ENCODE data around the gene CACNB4.

The CACNB4 gene

DNA sequence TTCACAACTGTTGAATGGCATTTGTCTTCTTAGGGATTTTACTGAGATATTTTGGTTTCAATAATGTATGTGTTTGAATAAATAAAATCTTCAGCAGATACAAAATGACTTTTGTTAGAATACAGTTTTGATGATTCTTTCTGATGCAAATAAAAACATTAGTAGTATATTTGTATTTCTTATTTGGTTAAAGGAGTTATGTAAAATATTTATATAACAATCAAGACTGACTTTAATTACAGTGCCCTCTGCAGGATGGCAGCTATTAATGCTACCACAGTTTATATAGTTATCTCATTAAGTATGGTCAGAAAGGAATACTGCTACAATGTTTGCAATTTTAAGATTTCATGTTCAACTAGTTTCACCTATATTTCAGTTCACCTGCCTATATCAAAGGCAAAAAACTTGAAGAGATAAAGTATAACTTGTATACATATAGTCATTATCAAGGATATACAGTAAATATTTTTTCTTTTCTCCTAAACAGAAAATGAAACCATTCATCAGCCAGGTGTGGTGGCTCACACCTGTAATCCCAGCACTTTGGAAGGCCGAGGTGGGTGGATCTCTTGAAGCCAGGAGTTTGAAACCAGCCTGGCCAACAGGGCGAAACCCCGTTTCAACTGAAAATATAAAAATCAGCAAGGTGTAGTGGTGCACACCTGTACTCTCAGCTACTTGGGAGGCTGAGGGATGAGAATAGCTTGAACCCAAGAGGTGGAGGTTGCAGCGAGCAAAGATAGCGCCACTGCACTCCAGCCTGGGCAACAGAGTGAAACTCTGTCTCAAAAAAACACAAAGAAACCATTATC, 290.4 kb downstream of the CACNB4 start:
- TF ChIP-seq POLR2A (IDR thresholded peaks at IDR 0.05; ENCODE audit: extremely low read depth, insufficient read length), result no peak
- TF ChIP-seq, protein P1, sequence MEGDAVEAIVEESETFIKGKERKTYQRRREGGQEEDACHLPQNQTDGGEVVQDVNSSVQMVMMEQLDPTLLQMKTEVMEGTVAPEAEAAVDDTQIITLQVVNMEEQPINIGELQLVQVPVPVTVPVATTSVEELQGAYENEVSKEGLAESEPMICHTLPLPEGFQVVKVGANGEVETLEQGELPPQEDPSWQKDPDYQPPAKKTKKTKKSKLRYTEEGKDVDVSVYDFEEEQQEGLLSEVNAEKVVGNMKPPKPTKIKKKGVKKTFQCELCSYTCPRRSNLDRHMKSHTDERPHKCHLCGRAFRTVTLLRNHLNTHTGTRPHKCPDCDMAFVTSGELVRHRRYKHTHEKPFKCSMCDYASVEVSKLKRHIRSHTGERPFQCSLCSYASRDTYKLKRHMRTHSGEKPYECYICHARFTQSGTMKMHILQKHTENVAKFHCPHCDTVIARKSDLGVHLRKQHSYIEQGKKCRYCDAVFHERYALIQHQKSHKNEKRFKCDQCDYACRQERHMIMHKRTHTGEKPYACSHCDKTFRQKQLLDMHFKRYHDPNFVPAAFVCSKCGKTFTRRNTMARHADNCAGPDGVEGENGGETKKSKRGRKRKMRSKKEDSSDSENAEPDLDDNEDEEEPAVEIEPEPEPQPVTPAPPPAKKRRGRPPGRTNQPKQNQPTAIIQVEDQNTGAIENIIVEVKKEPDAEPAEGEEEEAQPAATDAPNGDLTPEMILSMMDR (IDR thresholded peaks at IDR 0.05; ENCODE audit: low read depth, low read length), result peak; percentile 32
- H3K4me3 ChIP-seq (ENCODE audit: low read depth, low read length), result no peak overlapping the region
- DNase-seq (ENCODE audit: low read depth), result peak; percentile 27

DNA sequence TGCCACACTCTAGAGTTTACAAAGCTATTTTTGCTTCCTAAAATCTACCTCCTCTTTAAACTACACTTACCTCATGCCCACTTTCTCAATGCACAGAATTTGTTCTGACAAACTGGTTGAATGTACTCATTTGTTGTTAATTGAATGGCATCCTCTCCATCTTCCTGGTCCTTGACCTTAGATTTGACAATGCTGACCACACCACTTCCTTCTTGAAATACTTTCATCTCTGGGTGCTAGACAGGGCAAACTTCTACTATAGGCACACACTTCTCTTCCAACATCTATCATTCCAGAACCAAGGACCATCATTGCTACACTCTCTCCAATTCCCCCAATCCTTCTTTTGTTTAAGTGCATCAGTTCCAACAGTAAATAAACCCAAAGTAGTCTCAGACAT, 292.9 kb downstream of the CACNB4 start:
- no peak overlapping the region for H3K4me3 ChIP-seq (ENCODE audit: low read depth, low read length)
- DNase-seq (ENCODE audit: low read depth), result no peak
- TF ChIP-seq MYC (IDR thresholded peaks at IDR 0.05; ENCODE audit: low read depth, low read length), result no peak

DNA sequence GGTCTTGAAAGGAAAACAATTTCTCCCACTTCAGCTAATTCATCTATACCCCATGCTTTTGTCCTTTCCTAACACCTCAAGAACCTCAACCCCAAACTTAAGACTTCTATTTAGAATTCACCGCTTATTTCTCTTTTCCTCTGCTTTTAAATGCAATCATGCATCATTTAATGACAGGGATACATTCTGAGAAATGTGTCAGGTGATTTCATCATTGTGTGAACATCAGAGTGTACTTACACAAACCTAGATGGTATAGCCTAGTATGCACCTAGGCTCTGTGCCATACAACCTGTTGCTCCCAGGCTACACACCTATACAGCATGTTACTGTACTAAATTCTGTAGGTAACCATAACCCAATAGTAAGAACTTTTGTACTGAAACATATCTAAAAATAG, 293.5 kb downstream of the CACNB4 start:
- H3K4me3 ChIP-seq (ENCODE audit: low read depth, low read length), result no peak overlapping the region
- TF ChIP-seq MYC (IDR thresholded peaks at IDR 0.05; ENCODE audit: low read depth, low read length) (no peak), POLR2A (IDR thresholded peaks at IDR 0.05; ENCODE audit: extremely low read depth, insufficient read length) (no peak)
- TF ChIP-seq, protein P2, sequence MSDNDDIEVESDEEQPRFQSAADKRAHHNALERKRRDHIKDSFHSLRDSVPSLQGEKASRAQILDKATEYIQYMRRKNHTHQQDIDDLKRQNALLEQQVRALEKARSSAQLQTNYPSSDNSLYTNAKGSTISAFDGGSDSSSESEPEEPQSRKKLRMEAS (IDR thresholded peaks at IDR 0.05; ENCODE audit: low read depth, low read length), result no peak
- TF ChIP-seq, protein P1 (IDR thresholded peaks at IDR 0.05; ENCODE audit: low read depth, low read length), result no peak
- no peak for DNase-seq (ENCODE audit: low read depth)

DNA sequence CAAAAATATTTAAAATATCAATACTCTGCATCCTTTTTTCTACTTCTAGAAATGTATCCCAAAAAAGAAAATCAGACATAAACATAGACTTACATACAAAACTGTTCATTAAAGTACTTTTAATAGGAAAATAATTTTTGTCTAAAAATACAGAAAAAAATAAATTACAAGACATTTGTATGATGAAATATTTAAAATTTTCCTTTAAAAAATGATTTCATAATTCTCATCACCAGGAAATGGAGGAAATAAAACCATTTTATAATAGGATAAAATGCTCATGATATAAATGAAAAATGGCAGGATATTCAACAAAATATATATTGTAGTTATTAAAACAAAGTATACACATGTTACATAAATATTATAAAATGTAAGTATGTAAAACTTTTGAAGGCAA, 295.0 kb downstream of the CACNB4 start:
- TF ChIP-seq POLR2A (IDR thresholded peaks at IDR 0.05; ENCODE audit: extremely low read depth, insufficient read length) (no peak), MYC (IDR thresholded peaks at IDR 0.05; ENCODE audit: low read depth, low read length) (no peak)
- TF ChIP-seq, protein P2 (IDR thresholded peaks at IDR 0.05; ENCODE audit: low read depth, low read length), result no peak
- TF ChIP-seq, protein P1 (IDR thresholded peaks at IDR 0.05; ENCODE audit: low read depth, low read length), result no peak
- no peak for DNase-seq (ENCODE audit: low read depth)
- H3K4me3 ChIP-seq (ENCODE audit: low read depth, low read length), result no peak overlapping the region

DNA sequence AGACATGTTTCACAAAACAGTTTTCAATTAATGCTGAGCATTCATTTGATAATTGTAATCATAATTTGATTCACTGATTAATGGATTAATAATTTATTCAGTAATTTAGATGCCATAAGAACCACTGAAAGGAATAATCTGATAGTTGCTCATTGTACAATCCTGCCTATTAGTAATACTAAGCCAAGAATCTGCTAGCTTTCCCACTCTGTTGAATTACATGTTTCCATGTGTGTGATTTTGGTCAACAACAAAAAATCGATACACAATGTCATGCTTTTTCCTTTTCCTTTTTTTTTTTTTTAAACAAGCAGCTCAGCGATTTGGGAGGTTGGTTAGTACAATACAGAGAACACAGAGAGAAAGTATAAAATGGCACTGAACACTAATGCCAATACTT, 296.5 kb downstream of the CACNB4 start:
- H3K4me3 ChIP-seq (ENCODE audit: low read depth, low read length), result no peak overlapping the region
- DNase-seq (ENCODE audit: low read depth), result no peak
- TF ChIP-seq, protein P2 (IDR thresholded peaks at IDR 0.05; ENCODE audit: low read depth, low read length), result no peak
- TF ChIP-seq, protein P1 (IDR thresholded peaks at IDR 0.05; ENCODE audit: low read depth, low read length), result no peak
- no peak for TF ChIP-seq MYC (IDR thresholded peaks at IDR 0.05; ENCODE audit: low read depth, low read length)
- no peak for TF ChIP-seq POLR2A (IDR thresholded peaks at IDR 0.05; ENCODE audit: extremely low read depth, insufficient read length)

DNA sequence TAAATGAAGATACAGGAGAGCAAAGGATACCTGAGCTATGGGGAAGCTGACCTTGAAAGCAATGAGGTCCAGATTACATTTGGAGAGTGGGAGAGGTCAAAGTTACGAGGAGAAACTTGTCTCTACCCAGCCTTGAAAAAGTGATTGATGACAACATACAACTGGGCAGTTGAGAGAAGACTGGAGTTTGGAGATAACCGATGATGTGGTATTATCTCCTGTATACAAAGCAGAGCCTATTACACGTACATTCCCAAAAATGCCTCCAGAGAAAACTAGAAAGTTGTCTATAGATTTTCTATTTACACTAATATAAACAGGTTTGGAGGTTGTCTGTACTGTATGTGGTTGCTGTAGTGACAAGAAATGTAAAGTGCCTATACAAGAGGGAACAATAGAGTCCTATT, 299.0 kb downstream of the CACNB4 start:
- no peak overlapping the region for H3K4me3 ChIP-seq (ENCODE audit: low read depth, low read length)
- no peak for DNase-seq (ENCODE audit: low read depth)
- TF ChIP-seq, protein P2 (IDR thresholded peaks at IDR 0.05; ENCODE audit: low read depth, low read length), result no peak
- TF ChIP-seq, protein P1 (IDR thresholded peaks at IDR 0.05; ENCODE audit: low read depth, low read length), result no peak
- no peak for TF ChIP-seq POLR2A (IDR thresholded peaks at IDR 0.05; ENCODE audit: extremely low read depth, insufficient read length)
- TF ChIP-seq MYC (IDR thresholded peaks at IDR 0.05; ENCODE audit: low read depth, low read length), result no peak

Measured in NB4 (cell line).